Renal cortex interstitium (tissue), 11 donors: Measurements from ENCODE around the gene EPS8L3. TPM values are rescaled to one million over a fixed set of nuclear protein-coding genes. Genes with fewer than 3 reads are reported as not detected.
A peak's percentile ranks its signal among the peaks of the same experiment; 100 is the strongest.
"Not testable (repeated sequence)": the region's sequence is repeated elsewhere in the genome, so short reads cannot be mapped to it uniquely, and the experiment has no call there.

Experiments used
- DNase-seq, 11 donors: peaks; one replicate each; pipeline ENCODE4 v3.0.0-alpha.2; 2013; ENCODE audit warnings: low read depth in 9 of 11, low spot score in 4 of 11; ENCODE audit errors: extremely low read depth in 1 of 11
- polyA plus RNA-seq, 3 donors: library from polyadenylated mRNA; unstranded; fragments of 120-200 nt; gene quantifications; one replicate each; pipeline ENCODE4 v1.2.1, GENCODE V29; 2013; ENCODE audit not compliant: insufficient read length in 3 of 3

EPS8L3 gene
- polyA plus RNA-seq, 3 donors, result 0.52 to 1.7 (median 0.62) TPM

- DNase-seq, result no peak
These were observed 9.0 kb downstream of the EPS8L3 start for GRCh38 chr1:109754738-109755137.

DNA sequence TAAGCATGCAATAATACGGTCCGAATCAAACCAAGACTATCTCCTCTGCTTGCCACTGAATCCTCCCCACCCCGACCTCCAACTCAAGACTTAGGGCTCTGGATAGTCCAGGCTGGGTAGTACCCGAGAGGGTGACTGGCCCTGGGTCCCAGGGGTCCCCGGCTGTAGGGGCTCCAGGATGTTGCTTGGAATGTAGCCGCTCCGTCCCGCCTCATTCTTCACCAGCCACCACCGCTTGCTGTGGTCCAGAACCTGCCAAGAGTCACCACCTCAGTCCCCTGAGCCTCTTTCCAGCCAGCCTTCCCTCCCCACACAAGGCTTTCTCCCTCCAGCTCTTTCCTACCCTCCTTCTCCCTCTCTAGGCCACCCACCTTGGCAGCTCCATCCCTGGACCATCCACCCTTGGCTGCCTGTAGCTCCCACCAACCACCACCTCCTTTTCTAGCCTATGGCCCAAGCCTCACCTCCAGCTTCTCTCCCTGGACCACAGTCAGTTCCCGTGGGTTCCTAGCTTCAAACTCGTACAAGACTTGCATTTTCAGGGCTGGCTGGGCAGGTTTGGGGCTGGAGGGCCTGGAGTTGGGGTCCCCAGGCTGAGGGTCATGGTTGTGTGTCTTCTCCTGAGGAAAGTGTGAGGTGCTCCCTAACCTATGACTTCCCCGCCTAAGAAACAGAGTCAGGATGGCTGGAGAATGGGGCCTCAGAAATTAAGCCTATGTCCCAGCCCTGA is 12.0 kb downstream of the EPS8L3 start:
- DNase-seq, result no peak

DNA sequence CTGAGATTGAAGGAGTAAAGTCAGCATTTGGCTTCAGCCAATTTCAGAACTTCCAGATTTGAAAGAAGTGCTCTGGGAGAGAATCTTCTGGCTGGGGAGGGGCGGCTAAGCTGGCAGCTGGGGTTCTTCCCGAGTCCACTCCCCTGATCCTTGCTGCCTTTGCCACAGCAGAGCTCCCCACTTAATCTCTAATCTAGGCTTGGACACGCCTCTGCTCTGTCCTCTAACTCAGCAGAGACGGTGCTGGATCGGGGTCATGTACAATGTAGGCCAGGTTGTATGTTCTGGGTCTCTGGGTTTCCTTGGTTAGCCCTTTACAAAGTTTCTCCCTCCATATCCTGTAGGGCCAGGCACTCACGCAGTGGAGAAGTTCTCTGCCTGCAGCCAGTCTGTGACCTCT is 12.8 kb downstream of the EPS8L3 start:
- DNase-seq, result no peak

DNA sequence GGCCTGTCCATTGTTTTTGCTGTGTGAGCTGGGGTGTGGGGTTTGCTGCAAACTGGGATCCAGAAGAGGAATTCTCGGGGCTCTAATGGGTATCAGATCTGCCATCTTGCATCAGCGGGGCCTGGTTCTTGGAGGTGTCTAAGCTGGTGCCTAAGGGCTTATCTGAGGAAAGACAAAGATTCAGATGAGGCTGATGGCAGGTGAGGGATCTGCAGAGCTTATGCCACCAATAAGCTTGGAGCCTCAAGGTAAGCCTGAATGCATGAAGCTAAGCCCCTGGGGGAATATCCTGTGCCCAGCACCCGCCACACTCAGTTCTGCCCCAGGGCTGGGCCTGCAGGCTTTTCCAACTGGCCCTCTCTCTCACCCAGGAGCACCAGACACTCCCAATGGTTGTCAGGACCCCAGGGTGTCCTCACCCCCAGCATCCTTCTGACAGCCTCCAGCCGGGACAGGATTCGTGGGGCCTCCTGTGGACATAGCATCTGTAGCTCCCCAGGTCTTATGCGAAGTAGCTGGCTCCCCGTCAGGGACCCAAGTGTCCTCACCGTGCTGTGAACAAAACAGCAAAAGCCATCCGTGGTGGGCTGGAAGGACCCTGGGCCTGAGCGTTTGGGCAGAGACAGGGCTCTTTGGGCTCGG is 13.4 kb downstream of the EPS8L3 start:
- no peak for DNase-seq

DNA sequence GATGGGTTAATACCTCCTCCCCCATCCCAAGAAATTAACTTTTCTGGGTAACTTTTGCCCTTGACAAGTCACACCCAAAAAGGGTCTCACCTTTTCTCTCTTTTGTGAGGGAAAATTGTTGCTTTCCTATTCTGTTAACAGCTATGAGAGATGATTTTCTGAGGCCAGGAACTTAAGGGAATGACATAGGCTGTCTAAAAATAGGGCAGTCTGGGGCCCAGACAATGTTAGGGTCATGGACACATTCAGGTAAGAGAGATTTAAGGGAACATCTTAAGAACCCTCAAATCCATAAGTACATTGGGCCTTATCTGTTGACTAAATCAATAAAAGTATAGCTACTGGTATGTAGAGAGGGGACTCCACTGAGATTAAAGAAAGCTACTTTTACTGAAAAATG is 14.5 kb downstream of the EPS8L3 start:
- no peak for DNase-seq

- not testable (repeated sequence) for DNase-seq
These were observed 15.4 kb downstream of the EPS8L3 start for GRCh38 chr1:109748311-109748710.

- DNase-seq, result no peak
These were observed 22.9 kb downstream of the EPS8L3 start, which contains the start of gene GSTM3 for GRCh38 chr1:109740615-109741373. TSS of gene GSTM3 (minus strand) at chr1:109741038. CDS start at chr1:109740287, 751 bp downstream.

DNA sequence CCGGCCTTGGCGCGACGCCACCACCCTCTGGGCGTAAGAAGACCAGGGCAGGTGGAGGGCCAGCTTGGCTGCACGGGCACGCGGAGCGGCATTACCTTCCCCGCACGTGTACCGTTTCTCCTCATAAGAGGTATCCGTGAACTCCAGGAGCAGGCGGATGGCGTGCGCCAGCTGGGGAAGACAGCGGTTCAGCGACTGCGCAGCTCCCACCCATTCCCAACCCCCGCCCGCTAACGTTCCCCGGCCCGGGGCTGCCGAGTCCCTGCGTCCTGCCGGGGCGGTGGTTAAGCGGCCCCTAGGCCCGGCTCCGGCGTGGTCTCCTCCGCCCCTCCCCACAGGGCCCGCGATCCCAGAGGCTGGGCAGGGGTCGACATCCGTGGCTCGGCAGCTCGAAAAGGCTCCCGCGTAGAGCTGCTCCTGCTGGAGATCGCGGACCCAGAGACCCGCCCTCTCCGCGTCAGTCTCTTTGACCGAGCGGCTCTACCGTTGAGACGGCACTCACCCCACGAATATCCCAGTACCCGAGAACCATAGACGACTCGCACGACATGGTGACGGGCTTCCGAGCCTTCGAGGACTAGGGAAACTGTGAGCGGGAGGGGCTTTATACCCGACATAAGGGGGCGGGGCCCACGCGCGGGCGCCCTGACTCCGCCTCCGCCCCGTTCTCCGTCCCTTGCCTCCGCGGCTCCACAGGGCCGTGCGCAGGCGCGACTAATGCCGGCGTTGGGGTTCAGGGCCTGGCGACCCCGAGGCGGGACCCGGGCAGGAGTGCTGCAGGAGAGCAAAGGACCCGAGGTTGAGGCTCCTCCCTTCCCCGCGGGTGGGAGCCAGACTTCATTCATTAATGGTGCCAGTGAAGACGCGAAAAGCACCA is 23.7 kb downstream of the EPS8L3 start:
- peak; percentile 50 to 78 (median 73) for DNase-seq

DNA sequence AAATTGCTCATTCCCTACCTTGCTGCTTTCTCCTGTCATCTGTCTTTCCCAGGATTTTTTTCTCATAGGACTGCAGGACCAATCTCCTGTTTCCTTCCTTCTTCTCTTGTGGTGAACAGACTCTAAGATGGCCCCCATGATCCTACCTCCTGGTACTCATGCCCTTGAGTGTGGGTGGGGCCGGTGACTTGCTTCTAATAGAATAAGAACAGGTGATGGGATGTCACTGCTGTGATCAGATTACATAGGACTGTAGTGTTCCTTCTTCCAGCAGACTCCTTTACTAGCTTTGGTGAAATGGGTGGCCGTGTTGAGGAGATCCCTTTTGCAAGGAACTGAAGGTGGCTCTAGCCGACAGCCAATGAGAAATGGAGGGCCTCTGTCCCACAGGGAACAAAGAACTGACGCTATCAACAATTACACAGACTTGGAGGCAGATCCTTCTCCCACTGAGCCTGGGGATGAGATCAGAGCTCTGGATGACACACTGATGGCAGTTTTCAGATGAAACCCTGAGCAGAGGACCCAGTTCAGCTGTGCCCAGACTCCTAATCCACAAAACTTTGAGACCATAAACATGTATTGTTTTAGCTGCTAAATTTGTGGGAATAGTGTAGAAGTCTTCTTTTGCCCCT is 30.4 kb downstream of the EPS8L3 start:
- DNase-seq, result no peak

- no peak for DNase-seq
These were observed 31.3 kb downstream of the EPS8L3 start for GRCh38 chr1:109732390-109732881.

- no peak for DNase-seq
These were observed 33.1 kb downstream of the EPS8L3 start for GRCh38 chr1:109730666-109731065.

DNA sequence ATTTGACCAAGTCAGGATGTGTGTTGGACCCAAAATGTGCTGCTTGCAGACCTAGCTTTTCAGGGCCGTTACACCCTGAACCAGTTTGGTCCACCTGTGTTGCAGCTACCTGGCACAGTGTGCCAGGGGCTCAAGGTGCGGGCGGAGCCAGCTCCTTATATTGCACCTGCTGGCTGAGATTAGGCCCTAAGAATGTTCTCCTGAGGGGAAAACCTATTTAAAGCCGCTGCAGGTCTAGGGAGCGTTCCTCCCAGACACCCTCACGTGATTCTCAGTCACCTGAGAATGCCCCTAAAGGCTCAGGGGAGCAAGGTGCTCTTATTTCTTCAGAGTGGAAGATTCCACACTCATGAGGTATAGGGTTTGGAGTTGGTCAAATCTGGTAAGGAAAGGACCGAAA is 34.9 kb downstream of the EPS8L3 start:
- no peak for DNase-seq

GRCh38 chr1:109726728-109727373 is 36.9 kb downstream of the EPS8L3 start:
- DNase-seq, result no peak

DNA sequence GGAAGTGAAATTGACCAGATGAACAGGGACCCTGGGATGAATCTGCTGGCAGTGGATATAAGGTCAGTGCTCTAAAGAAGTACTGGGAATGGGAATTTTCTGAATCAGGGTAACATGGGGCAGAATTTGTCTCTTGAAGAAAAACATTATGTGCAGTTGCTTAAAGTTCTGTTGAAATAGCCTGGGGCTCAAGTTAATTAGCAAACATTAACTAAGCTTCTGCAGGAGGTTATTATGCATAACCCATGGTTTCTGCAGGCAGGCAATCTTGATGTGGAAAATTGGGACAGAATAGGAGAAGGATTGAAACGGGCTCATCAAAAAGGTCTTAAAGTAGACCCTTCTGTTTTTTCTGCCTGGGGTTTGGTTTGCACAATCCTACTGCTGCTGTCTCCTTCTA is 37.7 kb downstream of the EPS8L3 start:
- DNase-seq, result no peak

GRCh38 chr1:109725510-109725909 is 38.2 kb downstream of the EPS8L3 start:
- no peak for DNase-seq

GRCh38 chr1:109724933-109725332 is 38.8 kb downstream of the EPS8L3 start:
- DNase-seq, result no peak

DNA sequence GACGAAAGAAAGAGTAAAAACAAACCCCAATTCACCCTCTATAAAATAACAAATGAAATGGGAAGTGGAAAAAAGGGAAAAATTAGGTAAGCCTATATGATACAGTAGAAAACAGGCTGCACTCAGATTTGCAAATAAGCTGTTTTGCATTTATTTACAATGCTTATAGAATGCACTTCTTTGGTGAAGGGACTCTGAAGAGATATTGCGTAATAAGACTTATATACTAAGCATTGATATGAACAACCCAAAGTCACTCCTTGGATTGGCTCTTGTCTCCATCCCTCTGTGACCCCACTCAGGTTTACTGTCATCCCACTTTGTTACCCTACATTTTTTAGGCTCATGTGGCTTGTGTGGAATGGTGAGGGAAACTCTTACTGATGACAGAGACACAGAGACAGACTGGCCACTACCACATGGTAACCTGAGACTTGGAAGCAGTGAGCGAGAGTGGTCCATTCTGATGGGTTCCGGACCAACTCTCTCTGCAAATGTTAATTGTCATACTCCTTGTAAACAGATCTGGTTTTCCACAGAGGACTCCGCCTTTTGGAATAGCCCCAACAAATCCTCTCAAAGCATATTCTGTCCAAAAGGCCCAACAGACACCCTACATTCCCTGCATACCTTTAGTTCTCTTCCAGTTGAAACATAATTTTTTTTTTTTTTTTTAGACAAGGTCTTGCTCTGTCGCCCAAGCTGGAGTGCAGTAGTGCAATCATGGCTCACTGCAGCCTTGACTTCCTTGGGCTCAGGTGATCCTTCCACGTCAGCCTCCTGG is 40.6 kb downstream of the EPS8L3 start:
- no peak for DNase-seq
